GM15510 (cell line): ENCODE data around the gene NMT2.

Experiments
- POLR2A ChIP-seq: IDR thresholded peaks from 3 replicates; pipeline ENCODE4 v1.6.1; 2011; ENCODE audit warnings: borderline replicate concordance; ENCODE audit not compliant: insufficient read length; ENCODE audit errors: extremely low read depth

NMT2 gene

GRCh38 chr10:15166325-15166724 lies 2.2 kb downstream of the NMT2 start:
- TF ChIP-seq POLR2A = no peak

GRCh38 chr10:15163253-15163828 lies 5.2 kb downstream of the NMT2 start:
- no peak for TF ChIP-seq POLR2A

DNA sequence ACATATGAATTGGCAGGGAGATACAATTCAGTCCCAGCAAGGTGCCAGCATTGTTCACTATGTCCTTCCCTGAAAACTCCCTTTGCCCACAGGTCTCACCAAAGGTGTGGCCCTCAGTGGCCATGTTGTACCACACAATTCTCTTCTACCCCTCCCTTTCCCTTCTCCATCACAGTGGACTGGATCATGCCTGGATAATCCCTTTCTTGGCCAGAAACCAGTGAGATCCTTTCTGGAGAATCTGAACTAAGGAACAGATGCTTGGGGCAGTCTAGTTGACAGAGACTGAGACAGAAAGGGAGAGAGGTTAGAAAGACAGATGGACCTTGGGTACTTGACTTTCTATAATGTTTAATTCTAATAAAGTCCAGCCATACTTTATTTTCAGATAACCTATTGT lies 9.5 kb downstream of the NMT2 start:
- no peak for TF ChIP-seq POLR2A

GRCh38 chr10:15158448-15158847 lies 10.0 kb downstream of the NMT2 start:
- TF ChIP-seq POLR2A = no peak

DNA sequence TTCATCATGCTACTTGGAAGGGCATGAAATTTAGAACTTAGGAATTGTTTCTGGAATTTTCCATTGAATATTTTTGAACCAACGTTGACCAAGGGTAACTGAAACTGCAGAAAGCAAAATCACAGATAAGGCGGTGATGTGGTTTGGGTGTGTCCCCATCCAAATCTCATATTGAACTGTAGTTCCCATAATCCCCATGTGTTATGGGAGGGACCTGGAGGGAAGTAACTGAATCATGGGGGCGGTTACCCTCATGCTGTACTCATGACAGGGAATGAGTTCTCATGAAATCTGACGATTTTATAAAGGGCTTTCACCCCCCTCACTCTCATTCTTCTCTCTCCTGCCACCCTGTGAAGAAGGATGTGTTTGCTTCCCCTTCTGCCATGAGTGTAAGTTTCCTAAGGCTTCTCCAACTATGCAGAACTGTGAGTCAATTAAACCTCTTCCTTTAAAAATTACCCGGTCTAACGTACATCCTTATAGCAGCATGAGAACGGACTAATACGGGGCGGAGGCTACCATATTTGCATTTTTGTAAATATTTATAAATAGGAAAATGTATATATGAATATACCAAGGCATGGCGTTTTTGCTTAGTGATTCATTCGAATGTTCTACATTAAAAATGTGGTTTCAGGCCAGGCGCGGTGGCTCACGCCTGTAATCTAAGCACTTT lies 12.4 kb downstream of the NMT2 start:
- no peak for TF ChIP-seq POLR2A

GRCh38 chr10:15152556-15152955 lies 15.9 kb downstream of the NMT2 start:
- TF ChIP-seq POLR2A = no peak

DNA sequence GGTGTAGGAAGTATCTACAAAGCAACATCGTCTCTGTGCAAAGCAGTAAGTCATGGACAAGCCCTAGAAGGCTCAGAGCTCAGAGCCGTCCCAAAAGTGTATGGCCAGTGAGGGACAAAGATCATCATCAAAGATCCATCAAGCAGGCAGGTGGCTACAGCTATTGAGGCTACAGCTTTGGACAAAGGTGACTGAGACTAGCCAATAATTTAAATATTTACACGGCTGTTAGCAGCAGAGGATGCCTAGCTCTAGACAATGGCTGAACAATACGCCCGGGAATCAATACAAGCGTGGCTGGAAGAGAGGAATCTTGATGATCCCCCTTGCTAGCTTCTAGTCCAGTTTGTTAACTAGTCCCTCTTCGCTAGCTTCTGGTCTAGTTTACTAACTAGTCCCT lies 17.9 kb downstream of the NMT2 start:
- no peak for TF ChIP-seq POLR2A

GRCh38 chr10:15149042-15149771 lies 19.3 kb downstream of the NMT2 start:
- TF ChIP-seq POLR2A = no peak

DNA sequence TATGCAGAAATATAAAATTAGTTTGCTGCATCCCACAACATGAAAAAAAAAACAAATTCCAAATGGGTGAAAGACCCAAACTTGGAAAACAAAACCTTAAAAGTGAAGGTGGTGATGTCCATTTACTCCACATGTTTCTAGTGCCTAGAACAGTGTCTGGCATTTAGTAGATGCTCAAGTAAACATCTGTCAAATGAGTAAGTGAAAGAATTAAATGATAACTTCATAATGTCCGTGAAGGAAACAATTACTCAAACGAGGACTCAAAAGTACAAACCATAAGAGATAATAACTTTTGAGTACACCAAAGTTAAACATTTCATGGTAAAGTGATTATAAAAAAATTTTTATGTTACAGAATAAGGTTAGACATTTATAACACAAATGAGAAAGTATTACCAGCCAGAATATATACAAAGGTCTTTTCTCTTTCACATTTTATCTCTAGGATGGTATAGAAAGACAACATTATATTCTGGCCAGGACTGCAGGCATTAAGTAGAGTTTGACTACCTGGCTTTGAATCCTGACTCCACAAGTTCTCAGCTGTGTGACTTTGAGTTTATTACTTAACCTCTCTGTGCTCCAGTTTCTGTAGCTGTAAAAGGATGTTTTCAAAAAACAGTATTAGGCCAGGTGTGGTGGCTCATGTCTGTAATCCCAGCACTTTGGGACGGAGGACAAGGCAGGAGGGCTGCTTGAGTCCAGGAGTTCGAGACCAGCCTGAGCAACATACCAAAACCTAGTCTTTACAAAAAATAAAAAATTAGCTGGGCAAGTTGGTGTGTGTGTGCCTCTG lies 20.7 kb downstream of the NMT2 start:
- no peak for TF ChIP-seq POLR2A

DNA sequence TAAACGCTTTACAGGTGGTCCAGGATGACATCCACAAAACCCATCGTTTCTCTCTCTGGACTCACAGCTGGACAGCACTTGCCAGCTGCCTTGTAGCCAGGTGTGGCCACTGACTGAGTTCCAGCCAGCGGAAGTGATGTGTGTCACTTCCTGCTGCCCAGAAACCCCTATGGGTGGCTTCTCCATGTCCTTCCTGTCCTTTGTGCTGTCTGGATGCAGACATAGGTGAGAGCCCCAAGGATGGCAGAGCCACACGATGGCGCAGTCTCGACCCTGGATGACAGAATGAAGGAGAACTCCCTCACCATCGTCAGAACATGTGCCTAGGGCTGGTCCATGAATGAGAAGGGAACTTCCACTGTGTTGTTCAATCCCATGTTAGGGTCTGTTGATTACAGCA lies 22.1 kb downstream of the NMT2 start:
- no peak for TF ChIP-seq POLR2A

- TF ChIP-seq POLR2A = no peak
These were observed 23.7 kb downstream of the NMT2 start for GRCh38 chr10:15144788-15145187.

DNA sequence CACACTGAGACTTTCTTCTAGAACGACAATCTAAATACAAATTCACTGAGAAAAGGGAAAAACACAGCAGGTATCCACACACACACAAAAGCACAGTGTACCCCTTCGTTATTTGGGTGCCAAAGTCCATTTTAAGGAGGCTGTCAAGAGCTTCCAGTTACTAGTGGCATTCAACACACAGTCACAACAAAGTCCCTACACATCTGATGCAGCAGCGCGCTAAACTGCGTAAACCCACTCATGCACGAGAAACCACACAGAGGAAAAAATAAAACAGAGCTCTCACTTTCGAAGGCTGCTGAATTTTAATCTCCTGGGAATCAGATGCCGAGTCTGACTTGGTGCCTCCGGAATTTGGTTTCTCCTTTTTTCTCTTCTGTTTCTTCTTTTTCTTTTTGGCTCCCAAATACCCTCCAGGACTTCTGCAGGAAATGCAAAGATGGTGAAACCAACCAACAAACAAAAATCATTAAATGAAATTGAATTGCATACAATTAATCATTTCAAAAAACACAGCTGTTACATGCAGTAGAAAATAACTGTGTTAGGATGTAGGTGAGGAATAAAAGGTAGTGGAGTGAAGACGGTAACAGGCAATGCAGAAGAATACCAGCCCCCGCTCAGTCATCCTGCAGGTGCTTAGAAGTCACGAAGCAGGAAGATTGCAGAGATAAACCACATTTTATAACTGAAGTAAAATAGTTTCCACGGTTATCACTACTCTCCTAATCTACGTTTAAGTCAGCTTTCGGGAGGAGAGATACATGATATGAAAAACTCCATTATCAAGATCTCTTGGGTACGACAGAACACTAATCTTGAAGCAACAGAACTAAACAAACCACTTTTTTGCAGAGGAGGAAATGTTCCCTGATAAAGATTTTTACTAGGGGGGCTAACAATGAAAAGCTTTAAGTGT lies 27.1 kb downstream of the NMT2 start:
- no peak for TF ChIP-seq POLR2A

- TF ChIP-seq POLR2A = no peak
These were observed 27.8 kb downstream of the NMT2 start for GRCh38 chr10:15140698-15141097.

DNA sequence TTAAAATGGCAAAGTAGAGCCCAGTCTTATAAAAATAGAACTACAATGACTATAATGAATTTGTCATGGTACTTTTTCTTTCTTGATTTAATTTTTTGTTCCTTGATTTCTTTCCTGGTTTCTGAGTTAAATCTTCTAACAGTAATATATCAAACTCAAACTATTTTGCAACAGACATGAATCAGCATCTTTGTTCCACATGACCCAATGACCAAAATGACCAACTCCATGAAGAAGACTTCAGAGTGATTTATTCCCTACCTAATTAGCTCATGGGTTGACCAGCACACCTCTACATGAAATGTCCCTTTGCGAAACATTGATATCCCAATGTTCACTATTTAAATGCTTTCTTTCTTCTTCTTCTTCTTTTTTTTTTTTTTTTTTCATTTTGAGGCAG lies 30.9 kb downstream of the NMT2 start:
- no peak for TF ChIP-seq POLR2A
